BJ (cell line): ENCODE data around the gene CLEC4E. TPM values are rescaled to one million over a fixed set of nuclear protein-coding genes. Genes with fewer than 3 reads are reported as not detected.
"Not testable (repeated sequence)": the region's sequence is repeated elsewhere in the genome, so short reads cannot be mapped to it uniquely, and the experiment has no call there.

Experiments
- CTCF ChIA-PET: fragments of 350-600 bp; formaldehyde crosslinking; extraction: SDS; loops from one replicate; lab custom pipeline; 2021; ENCODE audit warnings: antibody characterized with exemption, inconsistent platforms; lab: Yijun Ruan, JAX
- POLR2A ChIA-PET: fragments of 300-600 bp; sonication (Branson Sonifier 250); formaldehyde crosslinking; extraction: SDS; loops from one replicate; lab custom pipeline; 2021; ENCODE audit warnings: antibody characterized with exemption; lab: Charles Lee
- DNase-seq: peaks from one replicate; pipeline ENCODE4 v3.0.0-alpha.2; 2011; ENCODE audit warnings: low read depth
- H3K27me3 ChIP-seq: 2 replicates; pipeline ENCODE4 v1.6.0; 2011; ENCODE audit warnings: low read length; ENCODE audit not compliant: control insufficient read depth, insufficient read depth
- H3K36me3 ChIP-seq: 2 replicates; pipeline ENCODE4 v1.5.1; 2011; ENCODE audit warnings: low read length; ENCODE audit not compliant: control insufficient read depth, insufficient read depth
- H3K4me3 ChIP-seq: 2 replicates; pipeline ENCODE4 v1.5.1; 2011; ENCODE audit warnings: low read depth, mild to moderate bottlenecking, control low read depth, low read length
- CTCF ChIP-seq: IDR thresholded peaks from 2 replicates; pipeline ENCODE4 v1.5.1; 2011; ENCODE audit warnings: low read depth, mild to moderate bottlenecking, control low read depth, inconsistent platforms, low read length, moderate library complexity; ENCODE audit not compliant: insufficient read depth
- polyA plus RNA-seq: library from polyadenylated mRNA; depleted of rRNA; stranded (reverse); fragments of >200 nt; gene quantifications from 2 replicates; pipeline ENCODE4 v1.2.3, GENCODE V29; 2011

CLEC4E gene
- polyA plus RNA-seq, 1 experiment = not detected

- H3K36me3 ChIP-seq = no peaks in the 10 kb centered on the region
- ChIA-PET CTCF (interaction anchor here (1.1 kb wide), 1 partner anchor 37 kb away, joined by 3 read pairs; no protein-coding TSS in a partner anchor), POLR2A (no interaction called here)
- no peaks in the 10 kb centered on the region for H3K27me3 ChIP-seq
- DNase-seq = no peak
- no peak overlapping the region for H3K4me3 ChIP-seq
- TF ChIP-seq CTCF = no peak
These were observed 31.8 kb upstream of the CLEC4E start for GRCh38 chr12:8572507-8572906.

GRCh38 chr12:8566525-8566924, 25.8 kb upstream of the CLEC4E start:
- DNase-seq = no peak
- H3K27me3 ChIP-seq = no peaks in the 10 kb centered on the region
- H3K36me3 ChIP-seq = no peaks in the 10 kb centered on the region
- ChIA-PET POLR2A (no interaction called here), CTCF (no interaction called here)
- H3K4me3 ChIP-seq = no peak overlapping the region
- TF ChIP-seq CTCF = no peak

GRCh38 chr12:8566052-8566451, 25.3 kb upstream of the CLEC4E start:
- H3K36me3 ChIP-seq, DNase-seq, POLR2A ChIA-PET, H3K27me3 ChIP-seq, H3K4me3 ChIP-seq: not testable (repeated sequence)
- CTCF ChIA-PET = interaction anchor here (1.0 kb wide), 1 partner anchor 46 kb away, joined by 3 read pairs; the partner anchor contains the start of gene AICDA

GRCh38 chr12:8564656-8565055, 24.0 kb upstream of the CLEC4E start:
- Histone ChIP-seq H3K4me3 (no peak overlapping the region), H3K36me3 (no peaks in the 10 kb centered on the region), H3K27me3 (no peaks in the 10 kb centered on the region)
- POLR2A ChIA-PET = no interaction called here
- no peak for DNase-seq
- TF ChIP-seq CTCF = no peak
- CTCF ChIA-PET = interaction anchor here (1.0 kb wide), 1 partner anchor 44 kb away, joined by 3 read pairs; no protein-coding TSS in a partner anchor

- no peak for DNase-seq
- ChIA-PET POLR2A (no interaction called here), CTCF (interaction anchor here (2.0 kb wide), 1 partner anchor 19 kb away, joined by 5 read pairs; no protein-coding TSS in a partner anchor)
- TF ChIP-seq CTCF = no peak
- no peak overlapping the region for H3K4me3 ChIP-seq
- no peaks in the 10 kb centered on the region for H3K36me3 ChIP-seq
- H3K27me3 ChIP-seq = no peaks in the 10 kb centered on the region
These were observed 22.7 kb upstream of the CLEC4E start for GRCh38 chr12:8563356-8563755.

GRCh38 chr12:8562310-8562709, 21.6 kb upstream of the CLEC4E start:
- DNase-seq = no peak
- POLR2A ChIA-PET = no interaction called here
- no peak overlapping the region for H3K4me3 ChIP-seq
- H3K27me3 ChIP-seq = no peaks in the 10 kb centered on the region
- H3K36me3 ChIP-seq = no peaks in the 10 kb centered on the region
- TF ChIP-seq CTCF = no peak
- CTCF ChIA-PET = interaction anchor here (2.0 kb wide), 1 partner anchor 18 kb away, joined by 5 read pairs; no protein-coding TSS in a partner anchor
